ENCODE results near the gene GPRASP2. TPM values are rescaled to one million over a fixed set of nuclear protein-coding genes. Genes with fewer than 3 reads are reported as not detected.

Gene GPRASP2
- polyA plus RNA-seq, 1 donor (not counting 4 experiments of a cell fraction or from before 2014, with no cell fraction given) = 4.9 TPM

GRCh38 chrX:102728646-102729045 lies 16.4 kb downstream of the GPRASP2 start:
- Histone ChIP-seq H2AFZ (ENCODE audit: control insufficient read depth, low read length) (no peak overlapping the region), H4K20me1 (ENCODE audit: control insufficient read depth, extremely low read depth, insufficient read depth, low read length) (no peaks in the 10 kb centered on the region), H3K9me1 (ENCODE audit: control insufficient read depth, extremely low read depth, insufficient read depth, low read length) (no peaks in the 10 kb centered on the region), H3K4me2 (ENCODE audit: control insufficient read depth, extremely low read depth, insufficient read depth, low read depth, low read length) (peak overlapping the region; percentile 19), H3K4me3 (ENCODE audit: control insufficient read depth in 2 of 3, extremely low read depth in 1 of 3, insufficient read depth in 2 of 3, low read depth in 1 of 3, low read length in 3 of 3) (no peak overlapping the region), H3K36me3 (ENCODE audit: control insufficient read depth in 2 of 2, extremely low read depth in 1 of 2, insufficient read depth in 2 of 2, low read length in 2 of 2) (no peaks in the 10 kb centered on the region), H3K27ac (ENCODE audit: control insufficient read depth, insufficient read depth, low read length) (no peak overlapping the region), H3K27me3 (ENCODE audit: control insufficient read depth, extremely low read depth, insufficient read depth, low read length) (no peaks in the 10 kb centered on the region), H3K9ac (ENCODE audit: control insufficient read depth, extremely low read depth, insufficient read depth, low read length) (no peak overlapping the region), H3K79me2 (ENCODE audit: control insufficient read depth, insufficient read depth, low read length) (no peaks in the 10 kb centered on the region), H3K9me3 (ENCODE audit: control insufficient read depth, low read depth, low read length) (no peaks in the 10 kb centered on the region), H3K4me1 (ENCODE audit: control insufficient read depth, extremely low read depth, insufficient read depth, low read length) (peaks cover 4% of the 10 kb centered on the region)
- dilution Hi-C loops (cut with MboI; ENCODE audit: extremely low pct_ligation_motif_present, low sequenced_read_pairs) = no loop called here
- DNase-seq (ENCODE audit: low read depth, low spot score) (no peak), FAIRE-seq (no peak)
- TF ChIP-seq EZH2 (IDR thresholded peaks at IDR 0.05; ENCODE audit: low read length) (no peak), CTCF (optimal IDR thresholded peaks at IDR 0.05 in 1 of 3, IDR thresholded peaks at IDR 0.05 in 1 of 3, conservative IDR thresholded peaks at IDR 0.05 in 1 of 3; ENCODE audit: extremely low read depth in 1 of 3, insufficient read depth in 2 of 3, low read length in 3 of 3) (no peak)

DNA sequence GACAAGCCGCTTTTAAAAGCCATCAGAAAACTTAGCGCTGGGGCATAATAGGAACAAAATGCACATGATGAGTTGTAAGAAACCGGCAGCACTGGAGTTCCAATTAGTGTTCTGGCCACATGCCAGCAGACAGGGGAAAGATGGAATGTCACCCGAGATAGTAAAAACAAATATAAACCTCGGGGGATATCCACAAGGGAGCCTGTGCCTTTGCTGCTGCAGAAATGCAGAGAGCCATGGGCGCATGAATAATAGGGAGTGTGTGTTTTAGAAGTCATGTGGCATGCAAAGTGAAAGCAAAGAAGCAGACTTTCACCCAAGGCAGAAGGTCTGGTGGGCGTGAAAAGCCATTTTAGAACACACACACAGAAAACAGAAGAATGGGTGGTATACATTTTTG lies 27.4 kb downstream of the GPRASP2 start:
- H3K9ac ChIP-seq (ENCODE audit: control insufficient read depth, extremely low read depth, insufficient read depth, low read length) = no peak overlapping the region
- no peak for FAIRE-seq
- no peak for DNase-seq (ENCODE audit: low read depth, low spot score)
- no peak overlapping the region for H3K27ac ChIP-seq (ENCODE audit: control insufficient read depth, insufficient read depth, low read length)
- TF ChIP-seq CTCF (optimal IDR thresholded peaks at IDR 0.05 in 1 of 3, IDR thresholded peaks at IDR 0.05 in 1 of 3, conservative IDR thresholded peaks at IDR 0.05 in 1 of 3; ENCODE audit: extremely low read depth in 1 of 3, insufficient read depth in 2 of 3, low read length in 3 of 3) (no peak), EZH2 (IDR thresholded peaks at IDR 0.05; ENCODE audit: low read length) (no peak)
- dilution Hi-C loops (cut with MboI; ENCODE audit: extremely low pct_ligation_motif_present, low sequenced_read_pairs) = no loop called here
- H3K9me1 ChIP-seq (ENCODE audit: control insufficient read depth, extremely low read depth, insufficient read depth, low read length) = no peaks in the 10 kb centered on the region
- no peak overlapping the region for H2AFZ ChIP-seq (ENCODE audit: control insufficient read depth, low read length)
- H4K20me1 ChIP-seq (ENCODE audit: control insufficient read depth, extremely low read depth, insufficient read depth, low read length) = no peaks in the 10 kb centered on the region
- H3K27me3 ChIP-seq (ENCODE audit: control insufficient read depth, extremely low read depth, insufficient read depth, low read length) = no peaks in the 10 kb centered on the region
- no peaks in the 10 kb centered on the region for H3K79me2 ChIP-seq (ENCODE audit: control insufficient read depth, insufficient read depth, low read length)
- no peaks in the 10 kb centered on the region for H3K9me3 ChIP-seq (ENCODE audit: control insufficient read depth, low read depth, low read length)
- no peaks in the 10 kb centered on the region for H3K4me1 ChIP-seq (ENCODE audit: control insufficient read depth, extremely low read depth, insufficient read depth, low read length)
- H3K4me2 ChIP-seq (ENCODE audit: control insufficient read depth, extremely low read depth, insufficient read depth, low read depth, low read length) = no peak overlapping the region
- H3K36me3 ChIP-seq (ENCODE audit: control insufficient read depth in 2 of 2, extremely low read depth in 1 of 2, insufficient read depth in 2 of 2, low read length in 2 of 2) = no peaks in the 10 kb centered on the region
- H3K4me3 ChIP-seq (ENCODE audit: control insufficient read depth in 2 of 3, extremely low read depth in 1 of 3, insufficient read depth in 2 of 3, low read depth in 1 of 3, low read length in 3 of 3) = no peak overlapping the region

Data from keratinocyte (primary cell).